ENCODE measurements around the gene PCBD2. TPM values are rescaled to one million over a fixed set of nuclear protein-coding genes. Genes with fewer than 3 reads are reported as not detected.
"Not testable (repeated sequence)": the region's sequence is repeated elsewhere in the genome, so short reads cannot be mapped to it uniquely, and the experiment has no call there.

PCBD2 gene
- total RNA-seq, result 26.3 TPM
- long read RNA-seq, full-length matches to known transcripts, result 40 of 49 reads
- long read RNA-seq, partial matches to known transcripts, result 0 of 49 reads
- long read RNA-seq, other reads (novel, unspliced or antisense), result 9 of 49 reads

- H3K27me3 ChIP-seq (ENCODE audit: low read depth), result no peaks in the 10 kb centered on the region
- H3K27ac ChIP-seq (replicated peaks), result peak within 1 kb of the TSS; percentile 99
- peaks cover under 1% of the 10 kb centered on the region for H3K36me3 ChIP-seq
- H3K4me1 ChIP-seq, result peaks cover 18% of the 10 kb centered on the region
- H3K4me3 ChIP-seq, result peak within 1 kb of the TSS; percentile 79
- peak; percentile 94 for TF ChIP-seq CTCF (IDR thresholded peaks at IDR 0.05; ENCODE audit: borderline replicate concordance)
- intact Hi-C loops (cut with micrococcal nuclease), result no loop called here
- DNase-seq, result peak; percentile 92
- H3K9me3 ChIP-seq (replicated peaks), result no peaks in the 10 kb centered on the region
Observed at GRCh38 chr5:134904610-134905245, at the start of gene PCBD2. PCBD2 (plus strand) TSS chr5:134905131; CDS start chr5:134905140, 9 bp downstream.

GRCh38 chr5:134856465-134856864 lies 48.5 kb upstream of the PCBD2 start:
- H3K27me3 ChIP-seq (ENCODE audit: low read depth); H3K4me3 ChIP-seq; DNase-seq; intact Hi-C loops (cut with micrococcal nuclease); H3K27ac ChIP-seq (replicated peaks); H3K9me3 ChIP-seq (replicated peaks): not testable (repeated sequence)
- H3K36me3 ChIP-seq, result peaks cover 69% of the 10 kb centered on the region
- peaks cover 38% of the 10 kb centered on the region for H3K4me1 ChIP-seq

GRCh38 chr5:134857401-134857800 lies 47.5 kb upstream of the PCBD2 start:
- H3K4me3 ChIP-seq, result no peak overlapping the region
- no peaks in the 10 kb centered on the region for H3K9me3 ChIP-seq (replicated peaks)
- intact Hi-C loops (cut with micrococcal nuclease), result no loop called here
- H3K36me3 ChIP-seq, result peaks cover 69% of the 10 kb centered on the region
- TF ChIP-seq CTCF (IDR thresholded peaks at IDR 0.05; ENCODE audit: borderline replicate concordance), result no peak
- H3K27me3 ChIP-seq (ENCODE audit: low read depth), result no peaks in the 10 kb centered on the region
- DNase-seq, result no peak
- H3K27ac ChIP-seq (replicated peaks), result no peak overlapping the region
- peaks cover 33% of the 10 kb centered on the region for H3K4me1 ChIP-seq

GRCh38 chr5:134864707-134865106 lies 40.2 kb upstream of the PCBD2 start:
- TF ChIP-seq CTCF (IDR thresholded peaks at IDR 0.05; ENCODE audit: borderline replicate concordance), result no peak
- intact Hi-C loops (cut with micrococcal nuclease), result no loop called here
- Histone ChIP-seq H3K4me1 (no peaks in the 10 kb centered on the region), H3K36me3 (peaks cover 12% of the 10 kb centered on the region), H3K4me3 (no peak overlapping the region), H3K27me3 (ENCODE audit: low read depth) (no peaks in the 10 kb centered on the region), H3K9me3 (replicated peaks) (no peaks in the 10 kb centered on the region), H3K27ac (replicated peaks) (no peak overlapping the region)
- no peak for DNase-seq

GRCh38 chr5:134873494-134873893 lies 31.4 kb upstream of the PCBD2 start:
- H3K36me3 ChIP-seq, result no peaks in the 10 kb centered on the region
- H3K27me3 ChIP-seq (ENCODE audit: low read depth), result no peaks in the 10 kb centered on the region
- H3K4me1 ChIP-seq, result peaks cover 40% of the 10 kb centered on the region
- peak overlapping the region; percentile 97 for H3K4me3 ChIP-seq
- DNase-seq, result no peak
- H3K9me3 ChIP-seq (replicated peaks), result no peaks in the 10 kb centered on the region
- TF ChIP-seq CTCF (IDR thresholded peaks at IDR 0.05; ENCODE audit: borderline replicate concordance), result no peak
- H3K27ac ChIP-seq (replicated peaks), result peak overlapping the region; percentile 99
- intact Hi-C loops (cut with micrococcal nuclease), result no loop called here

Measured in left ventricle myocardium inferior (tissue), 1 donor.